Chondrocyte (in vitro differentiated cells): ENCODE measurements around the gene RAD51B. TPM values are rescaled to one million over a fixed set of nuclear protein-coding genes. Genes with fewer than 3 reads are reported as not detected.

ENCODE experiments used
- DNase-seq: peaks from one replicate; pipeline ENCODE4 v3.0.0; 2021; ENCODE audit warnings: mixed read lengths, low spot score
- H3K27ac Mint-ChIP-seq: one replicate; pipeline ENCODE4 v1.8.0; 2021; ENCODE audit warnings: mild to moderate bottlenecking, moderate library complexity, mixed read lengths; ENCODE audit not compliant: unreplicated experiment
- H3K27me3 Mint-ChIP-seq: 2 replicates; pipeline ENCODE4 v1.8.0; 2021; ENCODE audit warnings: low read depth, mixed read lengths
- H3K36me3 Mint-ChIP-seq: 2 replicates; pipeline ENCODE4 v1.8.0; 2021; ENCODE audit warnings: low read depth, mixed read lengths
- H3K4me1 Mint-ChIP-seq: 2 replicates; pipeline ENCODE4 v1.8.0; 2021; ENCODE audit warnings: low read depth, mild to moderate bottlenecking, mixed read lengths
- H3K4me3 Mint-ChIP-seq: one replicate; pipeline ENCODE4 v1.8.0; 2021; ENCODE audit warnings: mild to moderate bottlenecking, moderate library complexity, mixed read lengths; ENCODE audit not compliant: unreplicated experiment
- H3K9me3 Mint-ChIP-seq: 2 replicates; pipeline ENCODE4 v1.8.0; 2021; ENCODE audit warnings: low read depth, mixed read lengths
- CTCF ChIP-seq: fragments of 200-600 bp; sonication (generic); IDR thresholded peaks from 2 replicates; pipeline ENCODE4 v1.5.0; 2021; ENCODE audit warnings: antibody characterized with exemption, mild to moderate bottlenecking, moderate library complexity
- total RNA-seq: library from RNA; stranded (reverse); gene quantifications from 3 replicates; pipeline ENCODE4 v1.2.1, GENCODE V29; 2021

The RAD51B gene
- total RNA-seq, 1 donor from 2014 or later, result 8.2 TPM

GRCh38 chr14:68247274-68247673 is 427.7 kb downstream of the RAD51B start:
- no peak for TF ChIP-seq CTCF
- no peaks in the 10 kb centered on the region for H3K36me3 Mint-ChIP-seq
- DNase-seq, result no peak
- no peak overlapping the region for H3K27ac Mint-ChIP-seq
- peaks cover 68% of the 10 kb centered on the region for H3K4me1 Mint-ChIP-seq
- H3K27me3 Mint-ChIP-seq, result no peaks in the 10 kb centered on the region
- H3K9me3 Mint-ChIP-seq, result no peaks in the 10 kb centered on the region
- no peak overlapping the region for H3K4me3 Mint-ChIP-seq

DNA sequence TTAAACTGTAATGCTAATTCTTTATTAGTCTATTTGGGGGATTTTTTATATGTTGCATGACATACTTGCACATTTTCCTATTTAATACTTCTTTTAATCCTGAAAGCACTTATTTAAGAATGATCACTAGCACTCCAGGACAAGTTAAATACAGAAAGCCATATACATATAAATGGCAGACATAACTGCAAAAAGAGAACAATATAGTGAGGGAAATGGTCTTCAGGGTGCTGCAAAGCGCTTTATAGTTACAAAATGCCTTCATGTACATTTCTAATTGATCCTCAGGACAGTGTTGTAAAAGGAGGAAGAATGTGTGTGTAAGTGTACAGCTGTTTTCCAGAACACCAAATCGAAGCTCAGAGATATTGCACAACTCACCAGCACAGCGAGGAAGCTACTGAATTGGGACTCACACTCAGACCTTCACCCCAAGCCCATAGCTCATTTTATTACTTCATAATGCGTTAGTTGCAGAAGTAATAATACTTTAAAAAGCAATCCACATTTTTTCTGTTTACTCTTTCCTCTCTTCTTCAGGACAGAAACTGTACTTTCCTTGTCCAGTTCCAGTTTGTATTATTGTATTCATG is 428.2 kb downstream of the RAD51B start:
- Mint-ChIP-seq H3K27me3 (no peaks in the 10 kb centered on the region), H3K4me1 (peaks cover 68% of the 10 kb centered on the region), H3K9me3 (no peaks in the 10 kb centered on the region), H3K27ac (peak overlapping the region; percentile 85), H3K4me3 (no peak overlapping the region), H3K36me3 (no peaks in the 10 kb centered on the region)
- TF ChIP-seq CTCF, result no peak
- no peak for DNase-seq

- no peak for DNase-seq
- H3K9me3 Mint-ChIP-seq, result no peaks in the 10 kb centered on the region
Observed at GRCh38 chr14:68248481-68249255, 429.1 kb downstream of the RAD51B start.

DNA sequence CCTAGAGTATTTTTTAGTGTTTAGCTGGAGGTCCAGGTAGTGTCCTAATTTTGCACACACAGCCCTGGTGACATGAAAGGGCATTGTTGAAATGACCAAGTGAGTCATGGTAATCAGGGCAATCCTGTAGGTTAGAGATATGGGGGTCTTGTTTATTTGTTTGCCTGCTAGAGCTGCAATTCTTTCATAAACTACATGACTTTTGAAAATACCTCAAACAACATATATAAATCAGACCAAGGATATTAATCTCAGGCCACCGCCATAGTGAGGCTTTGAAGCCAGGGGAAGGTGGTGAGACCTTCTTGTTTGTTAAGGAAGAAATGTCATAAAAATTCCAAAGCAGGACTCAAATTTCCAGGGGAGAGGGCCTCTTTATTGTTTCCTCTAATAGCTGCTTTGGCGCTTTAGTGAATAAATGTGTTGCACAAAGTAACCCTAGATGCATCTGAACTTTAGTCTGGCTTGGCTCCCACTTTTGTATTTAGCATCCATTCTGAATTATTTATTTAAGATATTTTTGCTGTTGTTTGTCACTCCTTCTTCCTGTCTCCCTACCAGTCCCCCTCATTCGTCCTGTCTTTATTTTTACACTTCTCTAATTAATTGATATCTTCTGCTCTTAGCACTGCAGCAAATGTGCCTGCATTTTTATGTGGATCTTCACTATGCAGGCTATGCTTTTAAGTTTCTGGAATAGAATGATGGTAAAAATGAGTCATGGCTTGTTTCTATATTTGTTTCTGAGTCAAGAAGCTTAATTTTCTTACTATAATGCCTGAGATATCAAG is 430.3 kb downstream of the RAD51B start:
- no peak for TF ChIP-seq CTCF
- Mint-ChIP-seq H3K27me3 (no peaks in the 10 kb centered on the region), H3K4me1 (peaks cover 76% of the 10 kb centered on the region), H3K36me3 (no peaks in the 10 kb centered on the region), H3K4me3 (no peak overlapping the region), H3K9me3 (no peaks in the 10 kb centered on the region), H3K27ac (peak overlapping the region; percentile 70)
- no peak for DNase-seq

More at GRCh38 chr14:68248481-68249255, 429.1 kb downstream of the RAD51B start:
- H3K4me1 Mint-ChIP-seq, result peaks cover 72% of the 10 kb centered on the region
- no peaks in the 10 kb centered on the region for H3K27me3 Mint-ChIP-seq
- H3K4me3 Mint-ChIP-seq, result no peak overlapping the region
- peak overlapping the region; percentile 86 for H3K27ac Mint-ChIP-seq
- peak; percentile 90 for TF ChIP-seq CTCF
- H3K36me3 Mint-ChIP-seq, result no peaks in the 10 kb centered on the region
